ENCODE results near the gene NAA80.

The NAA80 gene, protein sequence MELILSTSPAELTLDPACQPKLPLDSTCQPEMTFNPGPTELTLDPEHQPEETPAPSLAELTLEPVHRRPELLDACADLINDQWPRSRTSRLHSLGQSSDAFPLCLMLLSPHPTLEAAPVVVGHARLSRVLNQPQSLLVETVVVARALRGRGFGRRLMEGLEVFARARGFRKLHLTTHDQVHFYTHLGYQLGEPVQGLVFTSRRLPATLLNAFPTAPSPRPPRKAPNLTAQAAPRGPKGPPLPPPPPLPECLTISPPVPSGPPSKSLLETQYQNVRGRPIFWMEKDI

DNA sequence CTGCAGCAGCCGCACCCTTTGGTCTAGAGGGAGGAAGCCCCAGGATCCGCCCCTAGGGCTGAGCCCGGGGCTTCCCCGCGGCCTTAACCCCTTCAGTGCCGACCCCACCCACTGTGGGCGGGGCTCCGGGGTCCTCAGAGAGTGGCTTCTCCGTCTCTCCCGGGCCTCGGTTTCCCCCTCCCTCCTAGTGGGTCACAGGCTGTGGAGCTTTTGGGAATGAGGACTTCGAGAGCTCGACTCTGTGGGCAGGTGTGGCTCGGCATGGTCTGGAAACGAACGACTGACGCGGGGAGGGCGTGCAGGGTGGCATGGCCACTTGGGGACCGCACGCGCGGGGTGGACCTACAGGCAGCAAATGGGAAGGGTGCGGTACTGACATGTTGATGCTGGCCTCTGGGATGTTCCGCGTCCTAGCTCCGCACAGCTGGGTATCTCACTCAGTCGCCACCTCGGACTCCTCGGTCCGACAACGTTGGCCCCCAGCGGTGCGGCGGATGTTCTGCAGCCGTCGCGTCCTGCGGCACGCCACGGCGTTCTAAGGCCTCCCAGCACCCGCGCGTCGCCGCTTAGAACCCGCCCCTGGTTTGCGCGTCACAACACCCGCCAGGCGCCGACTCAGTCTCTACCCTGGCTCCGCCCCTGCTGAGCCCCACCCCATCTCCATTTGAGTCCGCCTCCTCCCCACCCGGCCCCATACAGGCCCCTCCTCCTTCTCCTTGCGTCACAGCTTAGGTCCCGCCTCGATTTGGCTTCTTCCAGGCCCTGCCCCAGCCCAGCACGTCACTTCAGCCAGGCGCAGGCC, at the start of gene NAA80, which contains the start of gene HYAL3:
TSS of gene NAA80 (minus strand) at position 570 of the 802 bp plus-strand sequence. CDS start 1,942 bp downstream, outside the sequence.
TSS of gene HYAL3 (minus strand) at position 570 of the 802 bp plus-strand sequence. CDS start 3,803 bp downstream, outside the sequence.
- Histone ChIP-seq H3K9me3 (no peaks in the 10 kb centered on the region), H3K4me3 (peak within 1 kb of the TSS; percentile 75), H3K36me3 (replicated peaks) (no peaks in the 10 kb centered on the region), H3K4me1 (peaks cover 12% of the 10 kb centered on the region), H3K27me3 (ENCODE audit: low read depth) (no peaks in the 10 kb centered on the region)
- in situ Hi-C loops (cut with MboI; ENCODE audit: low sequenced_read_pairs), result no loop called here
- peak; percentile 97 to 100 for DNase-seq (ENCODE audit: low spot score in 2 of 2)

DNA sequence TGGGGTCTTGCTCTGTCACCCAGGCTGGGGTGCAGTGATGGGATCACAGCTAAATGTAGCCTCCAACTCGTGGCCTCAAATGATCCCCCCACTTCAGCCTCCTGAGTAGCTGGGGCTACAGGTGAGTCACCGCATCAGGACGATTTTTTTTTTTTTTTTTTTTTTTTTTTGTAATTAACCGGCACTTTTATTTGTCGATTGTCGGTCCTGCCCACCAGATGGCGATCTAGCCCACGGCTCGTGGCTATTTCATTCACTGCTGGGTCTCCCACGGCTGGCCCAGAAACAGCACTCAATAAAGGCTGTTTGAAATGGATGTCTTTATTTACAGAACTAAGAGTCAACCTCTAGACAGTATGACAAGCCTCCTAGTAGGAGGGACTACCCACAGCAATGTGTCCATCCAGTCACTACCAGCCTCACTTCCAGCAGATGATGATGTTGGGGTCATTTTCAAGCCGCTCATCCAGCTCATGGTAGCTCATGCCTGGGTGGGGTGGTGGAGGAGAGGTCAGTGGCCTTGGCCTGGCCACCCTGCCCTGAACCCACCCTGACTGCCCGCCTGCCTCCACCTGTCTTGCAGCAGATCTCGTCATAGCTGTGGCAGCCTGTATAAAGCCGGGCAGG, 48.1 kb upstream of the NAA80 start:
- no peaks in the 10 kb centered on the region for H3K9me3 ChIP-seq
- no peak overlapping the region for H3K4me3 ChIP-seq
- in situ Hi-C loops (cut with MboI; ENCODE audit: low sequenced_read_pairs), result loop anchor here (5.0 kb wide), 1 partner anchor 200 kb away; no protein-coding TSS in a partner anchor
- H3K4me1 ChIP-seq, result peaks cover 9% of the 10 kb centered on the region
- no peaks in the 10 kb centered on the region for H3K27me3 ChIP-seq (ENCODE audit: low read depth)
- peaks cover 21% of the 10 kb centered on the region for H3K36me3 ChIP-seq (replicated peaks)
- peak; percentile 57 to 83 for DNase-seq (ENCODE audit: low spot score in 2 of 2)

DNA sequence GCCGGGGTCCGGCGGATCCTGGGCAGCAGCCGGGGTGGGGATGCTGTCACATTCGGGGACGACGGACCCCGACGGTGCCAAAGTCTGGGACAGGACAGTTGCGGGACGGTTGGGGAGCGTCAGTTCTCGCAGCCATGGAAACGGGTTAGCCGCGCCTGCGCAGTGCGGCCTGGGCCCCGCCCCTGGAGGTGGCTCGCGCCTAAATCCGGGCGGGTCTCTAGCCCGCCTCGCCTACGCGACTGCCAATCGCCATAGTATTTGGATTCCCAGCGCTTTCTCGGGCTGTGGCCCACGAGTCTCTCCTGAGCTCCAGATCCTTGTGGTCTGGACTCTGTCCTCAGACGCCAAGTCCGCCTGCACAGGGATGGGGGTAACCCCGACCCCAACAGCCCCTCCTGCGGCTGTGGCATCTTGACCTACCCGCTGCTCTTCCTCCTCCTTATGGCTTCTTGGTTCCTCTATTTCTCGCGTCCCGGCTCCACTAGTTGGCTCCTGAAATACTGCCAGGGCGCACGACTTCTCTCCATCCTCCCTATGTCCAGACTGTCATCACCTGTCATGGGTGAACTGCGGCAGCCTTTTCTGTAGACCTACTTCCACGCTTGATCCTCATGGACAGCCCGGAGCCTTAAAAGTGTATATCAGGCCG, 46.5 kb upstream of the NAA80 start, which contains the start of gene ZMYND10:
TSS of gene ZMYND10 (minus strand) at position 147 of the 649 bp plus-strand sequence. CDS start 153 bp downstream, outside the sequence.
- no peaks in the 10 kb centered on the region for H3K27me3 ChIP-seq (ENCODE audit: low read depth)
- H3K4me3 ChIP-seq, result no peak within 1 kb of the TSS
- no peaks in the 10 kb centered on the region for H3K9me3 ChIP-seq
- in situ Hi-C loops (cut with MboI; ENCODE audit: low sequenced_read_pairs), result loop anchor here (5.0 kb wide), 1 partner anchor 202 kb away; no protein-coding TSS in a partner anchor
- peaks cover 9% of the 10 kb centered on the region for H3K4me1 ChIP-seq
- DNase-seq (ENCODE audit: low spot score in 2 of 2), result no peak
- H3K36me3 ChIP-seq (replicated peaks), result peaks cover 18% of the 10 kb centered on the region

GRCh38 chr3:50345008-50345407, 45.8 kb upstream of the NAA80 start:
- Histone ChIP-seq H3K27me3 (ENCODE audit: low read depth) (no peaks in the 10 kb centered on the region), H3K9me3 (no peaks in the 10 kb centered on the region), H3K4me1 (peaks cover 3% of the 10 kb centered on the region), H3K4me3 (no peak overlapping the region), H3K36me3 (replicated peaks) (peaks cover 18% of the 10 kb centered on the region)
- in situ Hi-C loops (cut with MboI; ENCODE audit: low sequenced_read_pairs), result loop anchor here (5.0 kb wide), 1 partner anchor 202 kb away; no protein-coding TSS in a partner anchor
- DNase-seq (ENCODE audit: low spot score in 2 of 2), result peak in 1 of 2 experiments; percentile 7

DNA sequence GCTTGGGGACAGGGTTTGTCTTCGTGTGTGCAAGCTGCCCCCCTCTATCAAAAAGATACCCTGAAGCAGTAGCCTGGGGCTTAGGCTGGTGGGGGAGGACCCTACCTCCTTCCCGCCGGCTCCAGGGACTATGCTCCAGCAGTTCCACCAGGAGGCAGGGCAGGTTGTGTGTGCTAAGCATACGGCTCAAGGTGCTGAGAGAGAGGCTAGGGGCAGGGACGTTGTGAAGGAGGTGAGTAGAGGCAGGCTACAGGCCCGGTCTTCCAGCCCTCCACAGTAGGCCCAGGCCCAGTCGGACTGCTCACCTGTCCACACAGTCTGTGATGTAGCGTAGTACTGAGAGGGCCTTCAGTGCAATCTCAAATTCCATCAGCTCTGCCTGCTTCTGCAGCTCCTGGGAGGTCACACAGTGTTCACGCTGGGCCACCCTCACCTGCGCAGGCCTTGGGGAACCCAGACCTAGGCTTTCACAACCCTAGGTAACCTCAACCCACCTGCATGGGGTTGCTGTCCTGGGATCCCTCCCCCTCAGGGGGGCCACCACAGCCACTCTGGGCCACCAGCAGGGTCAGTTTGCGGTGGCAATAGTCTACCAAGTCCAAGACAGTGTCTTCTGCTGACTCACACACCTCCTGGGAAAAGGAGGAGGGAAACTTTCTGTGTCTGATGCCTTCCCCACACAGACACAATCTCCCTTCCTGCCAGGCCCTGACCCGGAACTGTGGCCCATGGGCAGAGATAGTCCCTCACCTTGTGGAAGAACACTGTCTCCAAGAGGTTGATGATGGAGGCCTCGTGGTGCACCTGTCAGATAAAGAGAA, 43.8 kb upstream of the NAA80 start:
- Histone ChIP-seq H3K27me3 (ENCODE audit: low read depth) (no peaks in the 10 kb centered on the region), H3K4me1 (peaks cover 9% of the 10 kb centered on the region), H3K9me3 (no peaks in the 10 kb centered on the region), H3K4me3 (no peak overlapping the region), H3K36me3 (replicated peaks) (peaks cover 7% of the 10 kb centered on the region)
- DNase-seq (ENCODE audit: low spot score in 2 of 2), result peak in 1 of 2 experiments; percentile 19
- in situ Hi-C loops (cut with MboI; ENCODE audit: low sequenced_read_pairs), result no loop called here

DNA sequence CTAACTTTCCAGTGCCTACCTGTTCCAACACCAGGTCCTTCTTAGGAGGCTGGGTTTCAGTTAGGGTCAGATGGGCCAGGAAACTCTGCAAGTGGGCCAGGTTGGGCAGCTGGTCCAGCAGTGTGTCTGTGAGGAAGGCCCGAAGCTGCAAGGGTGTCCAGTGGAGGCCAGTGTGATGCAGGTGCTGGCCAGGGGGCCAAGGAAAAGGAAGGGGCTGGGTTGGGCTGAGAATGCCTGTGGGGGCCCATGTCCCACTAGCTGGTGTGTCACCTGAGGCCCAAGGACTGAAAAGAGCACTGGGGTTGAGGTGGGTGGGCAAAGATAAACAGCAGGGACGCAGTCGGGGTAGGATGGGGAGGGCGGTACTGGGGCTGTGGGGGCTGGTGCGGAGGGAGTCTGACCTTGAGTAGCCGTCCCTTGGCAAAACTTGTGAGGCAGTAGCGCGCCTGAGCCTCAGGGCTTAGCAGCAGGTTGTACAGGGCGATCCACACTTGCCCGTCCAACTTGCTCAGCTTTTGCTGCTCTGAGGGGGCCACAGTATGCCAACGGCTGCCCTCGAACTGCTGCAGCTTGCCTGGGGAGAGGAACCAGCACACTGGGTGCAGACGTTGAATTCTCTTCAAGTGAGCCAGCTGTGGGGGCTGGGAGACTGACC, 42.9 kb upstream of the NAA80 start:
- no peaks in the 10 kb centered on the region for H3K9me3 ChIP-seq

GRCh38 chr3:50341537-50341936, 42.3 kb upstream of the NAA80 start:
- Histone ChIP-seq H3K27me3 (ENCODE audit: low read depth) (no peaks in the 10 kb centered on the region), H3K4me3 (no peak overlapping the region), H3K4me1 (peaks cover 13% of the 10 kb centered on the region), H3K36me3 (replicated peaks) (peaks cover 5% of the 10 kb centered on the region; the same call in 1 of the 2 replicates), H3K9me3 (no peaks in the 10 kb centered on the region)
- peak in 1 of 2 experiments; percentile 6 for DNase-seq (ENCODE audit: low spot score in 2 of 2)
- in situ Hi-C loops (cut with MboI; ENCODE audit: low sequenced_read_pairs), result no loop called here

More for the DNA sequence above, 42.9 kb upstream of the NAA80 start:
- Histone ChIP-seq H3K4me1 (peaks cover 13% of the 10 kb centered on the region), H3K27me3 (ENCODE audit: low read depth) (no peaks in the 10 kb centered on the region), H3K36me3 (replicated peaks) (no peaks in the 10 kb centered on the region), H3K4me3 (no peak overlapping the region)
- no peak for DNase-seq (ENCODE audit: low spot score in 2 of 2)
- in situ Hi-C loops (cut with MboI; ENCODE audit: low sequenced_read_pairs), result no loop called here

GRCh38 chr3:50340448-50341329, 41.5 kb upstream of the NAA80 start, which contains the start of gene RASSF1:
TSS of gene RASSF1 (minus strand) at chr3:50340836. CDS start at chr3:50340805, 31 bp downstream.
- Histone ChIP-seq H3K9me3 (no peaks in the 10 kb centered on the region), H3K36me3 (replicated peaks) (peaks cover 11% of the 10 kb centered on the region; the same call in 1 of the 2 replicates), H3K4me1 (peaks cover 16% of the 10 kb centered on the region), H3K4me3 (no peak within 1 kb of the TSS; the same call in 1 of the 2 replicates), H3K27me3 (ENCODE audit: low read depth) (no peaks in the 10 kb centered on the region)
- in situ Hi-C loops (cut with MboI; ENCODE audit: low sequenced_read_pairs), result no loop called here
- peak in 1 of 2 experiments; percentile 31 for DNase-seq (ENCODE audit: low spot score in 2 of 2)

- H3K36me3 ChIP-seq (replicated peaks), result peaks cover 11% of the 10 kb centered on the region; the same call in 1 of the 2 replicates
- no peak for DNase-seq (ENCODE audit: low spot score in 2 of 2)
- no peak overlapping the region; the same call in 1 of the 2 replicates for H3K4me3 ChIP-seq
- in situ Hi-C loops (cut with MboI; ENCODE audit: low sequenced_read_pairs), result no loop called here
- H3K9me3 ChIP-seq, result no peaks in the 10 kb centered on the region
- no peaks in the 10 kb centered on the region for H3K27me3 ChIP-seq (ENCODE audit: low read depth)
- peaks cover 22% of the 10 kb centered on the region for H3K4me1 ChIP-seq
Measured at GRCh38 chr3:50340147-50340447, 40.9 kb upstream of the NAA80 start.

- in situ Hi-C loops (cut with MboI; ENCODE audit: low sequenced_read_pairs), result no loop called here
- no peak for DNase-seq (ENCODE audit: low spot score in 2 of 2)
- no peak overlapping the region; the same call in 1 of the 2 replicates for H3K4me3 ChIP-seq
- peaks cover 24% of the 10 kb centered on the region for H3K4me1 ChIP-seq
- H3K9me3 ChIP-seq, result no peaks in the 10 kb centered on the region
- no peaks in the 10 kb centered on the region for H3K27me3 ChIP-seq (ENCODE audit: low read depth)
- H3K36me3 ChIP-seq (replicated peaks), result peaks cover 12% of the 10 kb centered on the region; the same call in 1 of the 2 replicates
Measured at GRCh38 chr3:50339485-50340146, 40.4 kb upstream of the NAA80 start.

DNA sequence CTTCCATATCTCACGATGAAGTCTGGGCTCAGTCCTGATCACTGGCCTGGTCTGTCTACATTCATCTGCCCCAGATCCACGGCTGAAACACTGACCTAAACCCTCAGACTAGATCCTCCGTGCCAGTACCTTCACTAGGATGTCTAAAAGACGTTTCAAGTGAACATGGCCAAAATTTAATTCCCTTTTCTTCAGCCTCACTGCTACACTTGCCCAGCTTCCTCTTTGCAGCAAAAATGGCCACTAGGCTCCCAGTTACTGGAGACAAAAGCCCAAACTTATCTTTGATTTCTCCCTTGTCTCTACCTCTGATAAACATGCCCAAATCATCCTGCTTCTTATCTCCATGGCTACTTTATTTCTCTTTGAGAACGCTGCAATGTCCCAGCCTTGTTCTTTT, 39.8 kb upstream of the NAA80 start:
- Histone ChIP-seq H3K4me3 (no peak overlapping the region), H3K36me3 (replicated peaks) (peaks cover 18% of the 10 kb centered on the region), H3K4me1 (peaks cover 24% of the 10 kb centered on the region), H3K27me3 (ENCODE audit: low read depth) (no peaks in the 10 kb centered on the region), H3K9me3 (no peaks in the 10 kb centered on the region)
- in situ Hi-C loops (cut with MboI; ENCODE audit: low sequenced_read_pairs), result no loop called here
- no peak for DNase-seq (ENCODE audit: low spot score in 2 of 2)
